Hepatocyte (in vitro differentiated cells): ENCODE results near the gene SPON1. TPM values are rescaled to one million over a fixed set of nuclear protein-coding genes. Genes with fewer than 3 reads are reported as not detected.

ENCODE experiments used
- DNase-seq: peaks from one replicate; pipeline ENCODE4 v3.0.0-alpha.2; 2016; ENCODE audit warnings: low spot score
- H2AFZ ChIP-seq: fragments of 200-600 bp; sonication (generic); 2 replicates; pipeline ENCODE4 v1.6.0; 2016; ENCODE audit warnings: antibody characterized with exemption, mild to moderate bottlenecking
- H3K27ac ChIP-seq: fragments of 200-600 bp; sonication (generic); 2 replicates; pipeline ENCODE4 v1.5.1; 2016; ENCODE audit warnings: mild to moderate bottlenecking
- H3K27me3 ChIP-seq: fragments of 200-600 bp; sonication (generic); 2 replicates; pipeline ENCODE4 v1.6.1; 2016
- H3K36me3 ChIP-seq: fragments of 200-600 bp; sonication (generic); replicated peaks from 2 replicates; pipeline ENCODE4 v1.5.1; 2016; ENCODE audit warnings: low read depth; ENCODE audit not compliant: insufficient read depth
- H3K4me1 ChIP-seq: fragments of 200-600 bp; sonication (generic); 2 replicates; pipeline ENCODE4 v1.5.1; 2016; ENCODE audit warnings: mild to moderate bottlenecking, moderate library complexity; ENCODE audit not compliant: insufficient read depth
- H3K4me2 ChIP-seq: fragments of 200-600 bp; sonication (generic); 2 replicates; pipeline ENCODE4 v1.6.0; 2016
- H3K4me3 ChIP-seq: fragments of 200-600 bp; sonication (generic); 2 replicates; pipeline ENCODE4 v1.5.1; 2016; ENCODE audit warnings: mild to moderate bottlenecking
- H3K79me2 ChIP-seq: fragments of 200-600 bp; sonication (generic); 2 replicates; pipeline ENCODE4 v1.6.0; 2017; ENCODE audit warnings: mild to moderate bottlenecking
- H3K9me2 ChIP-seq: fragments of 200-600 bp; sonication (generic); replicated peaks from 2 replicates; pipeline ENCODE4 v1.6.0; 2017; ENCODE audit warnings: mild to moderate bottlenecking; ENCODE audit not compliant: insufficient read depth
- H3K9me3 ChIP-seq: fragments of 200-600 bp; sonication (generic); 2 replicates; pipeline ENCODE4 v1.5.1; 2016; ENCODE audit warnings: low read depth, mild to moderate bottlenecking
- H4K20me1 ChIP-seq: fragments of 200-600 bp; sonication (generic); 2 replicates; pipeline ENCODE4 v1.6.0; 2016; ENCODE audit warnings: mild to moderate bottlenecking; ENCODE audit not compliant: insufficient read depth, poor library complexity, severe bottlenecking
- EZH2 ChIP-seq: fragments of 200-600 bp; sonication (generic); IDR thresholded peaks from 2 replicates; pipeline ENCODE4 v1.6.1; 2016; ENCODE audit warnings: antibody characterized with exemption, mild to moderate bottlenecking, borderline replicate concordance
- EZH2phosphoT487 ChIP-seq: fragments of 200-600 bp; sonication (generic); IDR thresholded peaks from one replicate; pipeline ENCODE4 v1.6.1; 2018; ENCODE audit warnings: antibody characterized with exemption, mild to moderate bottlenecking, low read depth, moderate library complexity; ENCODE audit not compliant: unreplicated experiment, severe bottlenecking
- WGBS: methylation state at CpG from one replicate; pipeline ENCODE4 v1.1.6; 2016; ENCODE audit warnings: low lambda C conversion rate; ENCODE audit errors: missing lambda C conversion rate; 5-methylcytosine and 5-hydroxymethylcytosine counted together
- polyA plus RNA-seq: library from polyadenylated mRNA; unstranded; fragments of >200 nt; fragmentation: Nextera tagmentation; extraction: Ambion mirVana; gene quantifications from 2 replicates; pipeline ENCODE4 v1.2.1, GENCODE V29; 2016
- total RNA-seq: library from RNA; depleted of rRNA; stranded (reverse); fragments of >200 nt; gene quantifications from 2 replicates; pipeline ENCODE4 v1.2.3, GENCODE V29; 2014
- TF ChIP-seq, protein P1 (sequence below): fragments of 200-600 bp; sonication (generic); IDR thresholded peaks from 2 replicates; pipeline ENCODE4 v1.5.1; 2016; ENCODE audit warnings: antibody characterized with exemption, mild to moderate bottlenecking; ENCODE audit not compliant: poor library complexity

The SPON1 gene
- total and polyA plus RNA-seq, 2 experiments from 2014 or later = 47.8 to 73.1 TPM

DNA sequence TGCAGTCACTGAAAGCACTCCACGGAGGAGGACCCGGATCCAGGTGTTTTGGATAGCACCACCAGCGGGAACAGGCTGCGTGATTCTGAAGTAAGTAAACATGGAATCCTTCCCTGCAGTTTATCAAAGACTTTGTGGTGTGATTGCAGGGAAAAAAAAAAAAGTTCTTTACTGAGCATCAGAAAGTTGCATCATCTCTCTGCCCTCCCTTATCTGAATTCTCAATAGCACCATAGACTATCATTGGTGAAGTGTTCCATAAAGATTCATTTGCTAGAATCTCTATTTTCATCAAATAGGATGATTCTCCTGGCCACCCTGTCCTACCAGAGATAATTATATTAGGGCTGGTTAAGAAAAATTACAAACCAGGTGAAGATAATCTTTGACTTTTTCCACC, 79.0 kb downstream of the SPON1 start:
- H2AFZ ChIP-seq = no peak overlapping the region
- H3K4me1 ChIP-seq = no peaks in the 10 kb centered on the region
- no peaks in the 10 kb centered on the region for H3K9me3 ChIP-seq
- no peak overlapping the region for H3K4me2 ChIP-seq
- no peaks in the 10 kb centered on the region for H3K79me2 ChIP-seq
- 56% methylated on average over 4 of the region's 4 CpGs for WGBS
- H3K36me3 ChIP-seq = no peaks in the 10 kb centered on the region
- no peaks in the 10 kb centered on the region for H3K9me2 ChIP-seq
- H3K27ac ChIP-seq = no peak overlapping the region
- no peaks in the 10 kb centered on the region for H4K20me1 ChIP-seq
- H3K27me3 ChIP-seq = no peaks in the 10 kb centered on the region
- DNase-seq = no peak
- no peak overlapping the region for H3K4me3 ChIP-seq
- TF ChIP-seq, protein P1, sequence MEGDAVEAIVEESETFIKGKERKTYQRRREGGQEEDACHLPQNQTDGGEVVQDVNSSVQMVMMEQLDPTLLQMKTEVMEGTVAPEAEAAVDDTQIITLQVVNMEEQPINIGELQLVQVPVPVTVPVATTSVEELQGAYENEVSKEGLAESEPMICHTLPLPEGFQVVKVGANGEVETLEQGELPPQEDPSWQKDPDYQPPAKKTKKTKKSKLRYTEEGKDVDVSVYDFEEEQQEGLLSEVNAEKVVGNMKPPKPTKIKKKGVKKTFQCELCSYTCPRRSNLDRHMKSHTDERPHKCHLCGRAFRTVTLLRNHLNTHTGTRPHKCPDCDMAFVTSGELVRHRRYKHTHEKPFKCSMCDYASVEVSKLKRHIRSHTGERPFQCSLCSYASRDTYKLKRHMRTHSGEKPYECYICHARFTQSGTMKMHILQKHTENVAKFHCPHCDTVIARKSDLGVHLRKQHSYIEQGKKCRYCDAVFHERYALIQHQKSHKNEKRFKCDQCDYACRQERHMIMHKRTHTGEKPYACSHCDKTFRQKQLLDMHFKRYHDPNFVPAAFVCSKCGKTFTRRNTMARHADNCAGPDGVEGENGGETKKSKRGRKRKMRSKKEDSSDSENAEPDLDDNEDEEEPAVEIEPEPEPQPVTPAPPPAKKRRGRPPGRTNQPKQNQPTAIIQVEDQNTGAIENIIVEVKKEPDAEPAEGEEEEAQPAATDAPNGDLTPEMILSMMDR = no peak
- no peak for TF ChIP-seq EZH2phosphoT487

DNA sequence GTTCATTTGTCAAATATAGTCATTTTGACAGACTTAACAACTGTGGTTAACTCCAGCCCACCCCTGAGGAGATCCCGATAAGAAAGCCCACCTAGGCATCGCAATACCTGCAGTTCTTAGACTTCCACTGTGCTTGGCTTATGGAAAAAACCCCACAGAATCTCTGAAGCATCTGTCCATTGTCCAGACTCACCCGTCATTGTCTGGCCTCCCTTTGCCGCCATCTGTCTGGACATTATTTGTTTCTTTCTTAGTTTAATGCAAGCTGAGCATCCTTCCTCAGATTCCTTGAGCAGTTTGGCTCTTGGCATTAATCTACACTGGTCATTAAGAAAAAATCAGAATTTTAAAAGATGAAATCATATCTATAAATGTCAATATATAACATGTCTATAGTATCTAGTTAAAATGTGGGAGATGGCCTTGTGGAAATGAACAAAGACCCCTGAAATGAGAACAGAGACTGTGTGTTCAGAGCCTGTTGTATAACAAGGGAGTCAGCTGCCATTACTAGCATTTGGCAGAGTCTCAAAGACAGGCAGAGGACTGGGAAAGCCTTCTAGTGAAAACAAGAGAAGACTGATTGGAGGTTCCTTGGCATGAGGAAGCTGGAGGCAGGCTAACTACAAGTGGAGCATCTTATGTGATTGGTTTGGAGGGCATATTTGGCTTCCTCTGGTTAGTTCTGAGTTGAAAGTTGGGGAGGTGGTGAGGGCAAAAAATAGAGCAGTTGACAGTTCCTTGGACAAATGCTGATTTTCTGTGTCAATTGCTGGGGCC, 80.4 kb downstream of the SPON1 start:
- no peaks in the 10 kb centered on the region for H3K36me3 ChIP-seq
- no peak overlapping the region for H3K4me2 ChIP-seq
- TF ChIP-seq, protein P1 = no peak
- no peak for TF ChIP-seq EZH2
- H3K4me3 ChIP-seq = no peak overlapping the region
- no peaks in the 10 kb centered on the region for H3K27me3 ChIP-seq
- no peaks in the 10 kb centered on the region for H3K9me3 ChIP-seq
- no peak overlapping the region for H2AFZ ChIP-seq
- H3K4me1 ChIP-seq = no peaks in the 10 kb centered on the region
- 96% methylated on average over 4 of the region's 4 CpGs for WGBS
- no peaks in the 10 kb centered on the region for H3K79me2 ChIP-seq
- DNase-seq = no peak
- no peaks in the 10 kb centered on the region for H3K9me2 ChIP-seq
- H3K27ac ChIP-seq = no peak overlapping the region
- no peaks in the 10 kb centered on the region for H4K20me1 ChIP-seq

DNA sequence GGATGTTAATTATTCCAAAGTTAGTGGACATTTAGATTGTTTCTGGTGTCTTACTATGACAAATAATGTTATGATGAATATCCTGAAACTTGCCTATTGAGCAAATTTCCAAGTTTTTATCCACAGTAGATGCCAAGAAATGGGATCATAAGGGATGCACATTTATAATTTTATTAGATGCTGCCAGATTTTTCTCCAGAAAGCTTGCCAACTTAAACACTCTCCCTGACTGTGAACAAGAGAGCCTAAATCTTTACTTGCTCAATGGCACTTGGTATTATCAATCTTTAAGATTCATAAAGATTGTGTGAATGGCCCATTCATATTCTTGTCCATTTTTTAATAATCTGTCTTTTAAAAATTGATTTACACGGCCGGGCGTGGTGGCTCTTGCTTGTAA, 82.4 kb downstream of the SPON1 start:
- H3K4me1 ChIP-seq = no peaks in the 10 kb centered on the region
- H4K20me1 ChIP-seq = no peaks in the 10 kb centered on the region
- no peaks in the 10 kb centered on the region for H3K9me3 ChIP-seq
- H3K4me2 ChIP-seq = no peak overlapping the region
- no peaks in the 10 kb centered on the region for H3K79me2 ChIP-seq
- no peak for TF ChIP-seq EZH2phosphoT487
- TF ChIP-seq EZH2 = no peak
- TF ChIP-seq, protein P1 = no peak
- DNase-seq = no peak
- H3K27me3 ChIP-seq = no peaks in the 10 kb centered on the region
- no peak overlapping the region for H3K4me3 ChIP-seq
- no peaks in the 10 kb centered on the region for H3K9me2 ChIP-seq
- 91% methylated on average over 3 of the region's 3 CpGs for WGBS
- H3K27ac ChIP-seq = no peak overlapping the region
- H2AFZ ChIP-seq = no peak overlapping the region
- H3K36me3 ChIP-seq = no peaks in the 10 kb centered on the region
